Measurements from ENCODE around the gene RPS23.

RPS23 gene

GRCh38 chr5:82309091-82309531, 31.0 kb upstream of the RPS23 start:
- Histone ChIP-seq H3K4me3 (ENCODE audit: extremely low read depth, insufficient read depth, low read length, poor library complexity, severe bottlenecking) (no peak overlapping the region), H3K9me3 (ENCODE audit: control insufficient read depth, low read length) (peaks cover 6% of the 10 kb centered on the region), H3K36me3 (ENCODE audit: control insufficient read depth, insufficient read depth, low read length) (no peaks in the 10 kb centered on the region), H3K27ac (ENCODE audit: low read depth, low read length, severe bottlenecking) (no peak overlapping the region), H3K4me1 (ENCODE audit: control insufficient read depth, insufficient read depth, low read length, poor library complexity, severe bottlenecking) (peaks cover 13% of the 10 kb centered on the region)
- 80 to 86% methylated on average over 1 to 2 of the region's 4 CpGs for WGBS, 2 experiments (ENCODE audit: insufficient coverage in 2 of 2)

- WGBS, 2 experiments (ENCODE audit: insufficient coverage in 2 of 2) = no CpG with 5 or more reads among the region's 1 CpG
- peaks cover 6% of the 10 kb centered on the region for H3K9me3 ChIP-seq (ENCODE audit: control insufficient read depth, low read length)
- H3K27ac ChIP-seq (ENCODE audit: low read depth, low read length, severe bottlenecking) = no peak overlapping the region
- no peak overlapping the region for H3K4me3 ChIP-seq (ENCODE audit: extremely low read depth, insufficient read depth, low read length, poor library complexity, severe bottlenecking)
- H3K36me3 ChIP-seq (ENCODE audit: control insufficient read depth, insufficient read depth, low read length) = no peaks in the 10 kb centered on the region
- peaks cover 10% of the 10 kb centered on the region for H3K4me1 ChIP-seq (ENCODE audit: control insufficient read depth, insufficient read depth, low read length, poor library complexity, severe bottlenecking)
Observed at GRCh38 chr5:82308416-82308815, 30.3 kb upstream of the RPS23 start.

GRCh38 chr5:82307451-82307850, 29.3 kb upstream of the RPS23 start:
- no peak overlapping the region for H3K27ac ChIP-seq (ENCODE audit: low read depth, low read length, severe bottlenecking)
- no peaks in the 10 kb centered on the region for H3K36me3 ChIP-seq (ENCODE audit: control insufficient read depth, insufficient read depth, low read length)
- WGBS, 2 experiments (ENCODE audit: insufficient coverage in 2 of 2) = 96 to 100% methylated on average over 2 to 3 of the region's 3 CpGs
- H3K9me3 ChIP-seq (ENCODE audit: control insufficient read depth, low read length) = peaks cover 6% of the 10 kb centered on the region
- no peak overlapping the region for H3K4me3 ChIP-seq (ENCODE audit: extremely low read depth, insufficient read depth, low read length, poor library complexity, severe bottlenecking)
- peaks cover under 1% of the 10 kb centered on the region for H3K4me1 ChIP-seq (ENCODE audit: control insufficient read depth, insufficient read depth, low read length, poor library complexity, severe bottlenecking)

GRCh38 chr5:82306151-82306550, 28.0 kb upstream of the RPS23 start:
- Histone ChIP-seq H3K9me3 (ENCODE audit: control insufficient read depth, low read length) (peaks cover 6% of the 10 kb centered on the region), H3K36me3 (ENCODE audit: control insufficient read depth, insufficient read depth, low read length) (no peaks in the 10 kb centered on the region), H3K4me1 (ENCODE audit: control insufficient read depth, insufficient read depth, low read length, poor library complexity, severe bottlenecking) (no peaks in the 10 kb centered on the region), H3K4me3 (ENCODE audit: extremely low read depth, insufficient read depth, low read length, poor library complexity, severe bottlenecking) (no peak overlapping the region), H3K27ac (ENCODE audit: low read depth, low read length, severe bottlenecking) (no peak overlapping the region)
- no CpG with 5 or more reads among the region's 2 CpGs for WGBS, 2 experiments (ENCODE audit: insufficient coverage in 2 of 2)

GRCh38 chr5:82301190-82301589, 23.0 kb upstream of the RPS23 start:
- 90% methylated on average over 2 of the region's 3 CpGs; no CpG with 5 or more reads in 1 of the 2 experiments for WGBS, 2 experiments (ENCODE audit: insufficient coverage in 2 of 2)
- Histone ChIP-seq H3K4me1 (ENCODE audit: control insufficient read depth, insufficient read depth, low read length, poor library complexity, severe bottlenecking) (no peaks in the 10 kb centered on the region), H3K36me3 (ENCODE audit: control insufficient read depth, insufficient read depth, low read length) (no peaks in the 10 kb centered on the region), H3K9me3 (ENCODE audit: control insufficient read depth, low read length) (no peaks in the 10 kb centered on the region), H3K27ac (ENCODE audit: low read depth, low read length, severe bottlenecking) (no peak overlapping the region), H3K4me3 (ENCODE audit: extremely low read depth, insufficient read depth, low read length, poor library complexity, severe bottlenecking) (no peak overlapping the region)

GRCh38 chr5:82298668-82299067, 20.5 kb upstream of the RPS23 start:
- Histone ChIP-seq H3K36me3 (ENCODE audit: control insufficient read depth, insufficient read depth, low read length) (no peaks in the 10 kb centered on the region), H3K27ac (ENCODE audit: low read depth, low read length, severe bottlenecking) (no peak overlapping the region), H3K4me1 (ENCODE audit: control insufficient read depth, insufficient read depth, low read length, poor library complexity, severe bottlenecking) (no peaks in the 10 kb centered on the region), H3K9me3 (ENCODE audit: control insufficient read depth, low read length) (no peaks in the 10 kb centered on the region), H3K4me3 (ENCODE audit: extremely low read depth, insufficient read depth, low read length, poor library complexity, severe bottlenecking) (no peak overlapping the region)
- WGBS, 2 experiments (ENCODE audit: insufficient coverage in 2 of 2) = 100% methylated on average over 1 of the region's 2 CpGs; no CpG with 5 or more reads in 1 of the 2 experiments

GRCh38 chr5:82297711-82298110, 19.6 kb upstream of the RPS23 start:
- WGBS, 2 experiments (ENCODE audit: insufficient coverage in 2 of 2) = 62 to 85% methylated on average over 2 to 3 of the region's 3 CpGs
- H3K27ac ChIP-seq (ENCODE audit: low read depth, low read length, severe bottlenecking) = no peak overlapping the region

GRCh38 chr5:82296929-82297328, 18.8 kb upstream of the RPS23 start:
- WGBS, 2 experiments (ENCODE audit: insufficient coverage in 2 of 2) = 83 to 92% methylated on average over 2 of the region's 4 CpGs

More at GRCh38 chr5:82297711-82298110, 19.6 kb upstream of the RPS23 start:
- no peaks in the 10 kb centered on the region for H3K9me3 ChIP-seq (ENCODE audit: control insufficient read depth, low read length)
- no peaks in the 10 kb centered on the region for H3K4me1 ChIP-seq (ENCODE audit: control insufficient read depth, insufficient read depth, low read length, poor library complexity, severe bottlenecking)
- H3K4me3 ChIP-seq (ENCODE audit: extremely low read depth, insufficient read depth, low read length, poor library complexity, severe bottlenecking) = no peak overlapping the region
- no peaks in the 10 kb centered on the region for H3K36me3 ChIP-seq (ENCODE audit: control insufficient read depth, insufficient read depth, low read length)

GRCh38 chr5:82295959-82296531, 17.9 kb upstream of the RPS23 start:
- Histone ChIP-seq H3K36me3 (ENCODE audit: control insufficient read depth, insufficient read depth, low read length) (no peaks in the 10 kb centered on the region), H3K9me3 (ENCODE audit: control insufficient read depth, low read length) (no peaks in the 10 kb centered on the region), H3K27ac (ENCODE audit: low read depth, low read length, severe bottlenecking) (no peak overlapping the region), H3K4me3 (ENCODE audit: extremely low read depth, insufficient read depth, low read length, poor library complexity, severe bottlenecking) (no peak overlapping the region), H3K4me1 (ENCODE audit: control insufficient read depth, insufficient read depth, low read length, poor library complexity, severe bottlenecking) (no peaks in the 10 kb centered on the region)
- WGBS, 2 experiments (ENCODE audit: insufficient coverage in 2 of 2) = 50% methylated on average over 1 of the region's 2 CpGs; no CpG with 5 or more reads in 1 of the 2 experiments

More at GRCh38 chr5:82296929-82297328, 18.8 kb upstream of the RPS23 start:
- Histone ChIP-seq H3K9me3 (ENCODE audit: control insufficient read depth, low read length) (no peaks in the 10 kb centered on the region), H3K4me3 (ENCODE audit: extremely low read depth, insufficient read depth, low read length, poor library complexity, severe bottlenecking) (no peak overlapping the region), H3K36me3 (ENCODE audit: control insufficient read depth, insufficient read depth, low read length) (no peaks in the 10 kb centered on the region), H3K4me1 (ENCODE audit: control insufficient read depth, insufficient read depth, low read length, poor library complexity, severe bottlenecking) (no peaks in the 10 kb centered on the region), H3K27ac (ENCODE audit: low read depth, low read length, severe bottlenecking) (no peak overlapping the region)

- H3K4me3 ChIP-seq (ENCODE audit: extremely low read depth, insufficient read depth, low read length, poor library complexity, severe bottlenecking) = no peak overlapping the region
- no peaks in the 10 kb centered on the region for H3K4me1 ChIP-seq (ENCODE audit: control insufficient read depth, insufficient read depth, low read length, poor library complexity, severe bottlenecking)
- H3K27ac ChIP-seq (ENCODE audit: low read depth, low read length, severe bottlenecking) = no peak overlapping the region
- no peaks in the 10 kb centered on the region for H3K9me3 ChIP-seq (ENCODE audit: control insufficient read depth, low read length)
- no peaks in the 10 kb centered on the region for H3K36me3 ChIP-seq (ENCODE audit: control insufficient read depth, insufficient read depth, low read length)
Observed at GRCh38 chr5:82295144-82295543, 17.0 kb upstream of the RPS23 start.

GRCh38 chr5:82291420-82291819, 13.3 kb upstream of the RPS23 start:
- Histone ChIP-seq H3K9me3 (ENCODE audit: control insufficient read depth, low read length) (no peaks in the 10 kb centered on the region), H3K4me3 (ENCODE audit: extremely low read depth, insufficient read depth, low read length, poor library complexity, severe bottlenecking) (no peak overlapping the region), H3K27ac (ENCODE audit: low read depth, low read length, severe bottlenecking) (no peak overlapping the region), H3K4me1 (ENCODE audit: control insufficient read depth, insufficient read depth, low read length, poor library complexity, severe bottlenecking) (no peaks in the 10 kb centered on the region), H3K36me3 (ENCODE audit: control insufficient read depth, insufficient read depth, low read length) (no peaks in the 10 kb centered on the region)
- 70 to 100% methylated on average over 1 to 2 of the region's 2 CpGs for WGBS, 2 experiments (ENCODE audit: insufficient coverage in 2 of 2)
